SU-DHL-6 (cell line): ENCODE results near the gene KLHDC3.
"Not testable (repeated sequence)": the region's sequence is repeated elsewhere in the genome, so short reads cannot be mapped to it uniquely, and the experiment has no call there.

Source experiments
- H2AFZ ChIP-seq: fragments of 200-600 bp; sonication (generic); 2 replicates; pipeline ENCODE4 v1.6.1; 2014; ENCODE audit warnings: low read depth, mild to moderate bottlenecking, moderate library complexity, mixed read lengths, antibody characterized with exemption, low read length; ENCODE audit not compliant: severe bottlenecking
- H3F3A ChIP-seq: fragments of 200-600 bp; shearing (Covaris generic); 2 replicates; pipeline ENCODE4 v1.6.0; 2016; ENCODE audit warnings: antibody characterized with exemption, mild to moderate bottlenecking; ENCODE audit not compliant: insufficient read depth
- H3K27ac ChIP-seq: fragments of 200-600 bp; sonication (generic); 2 replicates; pipeline ENCODE4 v1.5.1; 2016; ENCODE audit warnings: low read depth, mild to moderate bottlenecking, low read length, moderate library complexity, mixed read lengths
- H3K27me3 ChIP-seq: fragments of 200-600 bp; sonication (generic), shearing (Covaris generic); 2 replicates; pipeline ENCODE4 v1.6.0; 2014; ENCODE audit warnings: mild to moderate bottlenecking, low read length
- H3K36me3 ChIP-seq: fragments of 200-600 bp; sonication (generic); 2 replicates; pipeline ENCODE4 v1.6.1; 2014; ENCODE audit warnings: mild to moderate bottlenecking, low read length, mixed read lengths
- H3K4me2 ChIP-seq: fragments of 300-600, 200-600 bp; shearing (Covaris generic), sonication (generic); 2 replicates; pipeline ENCODE4 v1.6.0; 2014; ENCODE audit warnings: low read length, low read depth, mild to moderate bottlenecking; ENCODE audit not compliant: poor library complexity, severe bottlenecking
- H3K4me3 ChIP-seq: fragments of 200-600 bp; sonication (generic); 2 replicates; pipeline ENCODE4 v1.5.1; 2014; ENCODE audit warnings: antibody characterized with exemption, low read length, mild to moderate bottlenecking, mixed read lengths; ENCODE audit not compliant: insufficient read depth, poor library complexity, severe bottlenecking
- H3K79me2 ChIP-seq: fragments of 200-600 bp; sonication (generic); 2 replicates; pipeline ENCODE4 v1.6.1; 2014; ENCODE audit warnings: mild to moderate bottlenecking, low read length, moderate library complexity; ENCODE audit not compliant: insufficient read depth
- H3K9ac ChIP-seq: fragments of 200-600 bp; sonication (generic); 2 replicates; pipeline ENCODE4 v1.7.0; 2014; ENCODE audit warnings: mild to moderate bottlenecking, low read length
- H3K9me2 ChIP-seq: fragments of 200-600 bp; sonication (generic); replicated peaks from 2 replicates; pipeline ENCODE4 v1.6.1; 2014; ENCODE audit warnings: low read length; ENCODE audit not compliant: insufficient read depth
- H3K9me3 ChIP-seq: fragments of 200-600 bp; sonication (generic); 2 replicates; pipeline ENCODE4 v1.6.1; 2014; ENCODE audit warnings: low read length, mixed read lengths; ENCODE audit not compliant: insufficient read depth
- H4K20me1 ChIP-seq: fragments of 200-600 bp; sonication (generic); 2 replicates; pipeline ENCODE4 v1.6.1; 2014; ENCODE audit warnings: low read depth, mild to moderate bottlenecking, antibody characterized with exemption, low read length, moderate library complexity, mixed read lengths
- CTCF ChIP-seq: fragments of 200-600 bp; sonication (generic); IDR thresholded peaks from one replicate; pipeline ENCODE4 v1.5.1; 2017; ENCODE audit warnings: antibody characterized with exemption, mild to moderate bottlenecking, low read length, moderate library complexity; ENCODE audit not compliant: insufficient read depth, poor library complexity, severe bottlenecking
- EZH2phosphoT487 ChIP-seq: fragments of 200-600 bp; sonication (generic), shearing (Covaris generic); conservative IDR thresholded peaks from 2 replicates; pipeline ENCODE4 v1.6.1; 2018; ENCODE audit warnings: mild to moderate bottlenecking, antibody characterized with exemption, low read length, moderate library complexity, mixed read lengths

KLHDC3 gene

GRCh38 chr6:43038727-43039126, 24.7 kb downstream of the KLHDC3 start:
- Histone ChIP-seq H3K36me3 (peaks cover 2% of the 10 kb centered on the region; the same call in 1 of the 2 replicates), H3K4me2 (no peak overlapping the region), H3K9me3 (no peaks in the 10 kb centered on the region), H3K79me2 (no peaks in the 10 kb centered on the region), H3F3A (0 out of 2 replicates have a peak, but pooled peaks cover 2% of the 10 kb centered on the region), H3K9ac (no peak overlapping the region), H3K27me3 (no peaks in the 10 kb centered on the region), H3K9me2 (no peaks in the 10 kb centered on the region), H2AFZ (no peak overlapping the region), H3K27ac (no peak overlapping the region), H4K20me1 (no peaks in the 10 kb centered on the region), H3K4me3 (no peak overlapping the region)
- TF ChIP-seq CTCF: no peak
- no peak for TF ChIP-seq EZH2phosphoT487

- Histone ChIP-seq H4K20me1 (no peaks in the 10 kb centered on the region), H3K4me2 (no peak overlapping the region), H3K4me3 (no peak overlapping the region), H3K27me3 (no peaks in the 10 kb centered on the region), H3F3A (no peaks in the 10 kb centered on the region), H2AFZ (no peak overlapping the region), H3K27ac (no peak overlapping the region), H3K9me3 (no peaks in the 10 kb centered on the region), H3K9me2 (no peaks in the 10 kb centered on the region), H3K36me3 (no peaks in the 10 kb centered on the region), H3K9ac (no peak overlapping the region), H3K79me2 (no peaks in the 10 kb centered on the region)
- TF ChIP-seq EZH2phosphoT487 (no peak), CTCF (no peak)
These were observed 26.7 kb downstream of the KLHDC3 start for GRCh38 chr6:43040542-43041257.

GRCh38 chr6:43041475-43041874, 27.4 kb downstream of the KLHDC3 start:
- H2AFZ ChIP-seq, H3K9me2 ChIP-seq, H3K4me3 ChIP-seq, H3K79me2 ChIP-seq, H3K9ac ChIP-seq, H3K4me2 ChIP-seq, H3K27ac ChIP-seq, H4K20me1 ChIP-seq, H3K36me3 ChIP-seq, H3F3A ChIP-seq, H3K27me3 ChIP-seq, H3K9me3 ChIP-seq: not testable (repeated sequence)

- Histone ChIP-seq H3F3A (peaks cover 6% of the 10 kb centered on the region; the same call in 1 of the 2 replicates), H3K9me3 (no peaks in the 10 kb centered on the region), H3K9ac (no peak overlapping the region), H4K20me1 (no peaks in the 10 kb centered on the region), H3K36me3 (no peaks in the 10 kb centered on the region), H3K9me2 (no peaks in the 10 kb centered on the region), H3K4me3 (no peak overlapping the region), H3K79me2 (no peaks in the 10 kb centered on the region), H3K27ac (no peak overlapping the region), H2AFZ (no peak overlapping the region), H3K27me3 (no peaks in the 10 kb centered on the region), H3K4me2 (no peak overlapping the region)
- TF ChIP-seq CTCF (no peak), EZH2phosphoT487 (no peak)
These were observed 29.3 kb downstream of the KLHDC3 start for GRCh38 chr6:43043310-43043709.
